WERI-Rb-1 (cell line): ENCODE data around the gene KCNIP1.

Source experiments
- DNase-seq: peaks from one replicate; pipeline ENCODE4 v3.0.0-alpha.2; 2020
- H3K27ac ChIP-seq: fragments of 250-450 bp; sonication (Bioruptor Pico); 2 replicates; pipeline ENCODE4 v1.5.1; 2020; ENCODE audit warnings: mild to moderate bottlenecking, moderate library complexity
- H3K27me3 ChIP-seq: fragments of 250-450 bp; sonication (Bioruptor Pico); 2 replicates; pipeline ENCODE4 v1.5.1; 2021; ENCODE audit warnings: mild to moderate bottlenecking, low read depth, moderate library complexity; ENCODE audit not compliant: insufficient read depth, severe bottlenecking
- H3K36me3 ChIP-seq: fragments of 250-450 bp; sonication (Bioruptor Pico); 2 replicates; pipeline ENCODE4 v1.5.1; 2020; ENCODE audit warnings: mild to moderate bottlenecking, moderate library complexity
- H3K4me3 ChIP-seq: 2 replicates; pipeline ENCODE4 v1.5.1; 2011; ENCODE audit warnings: low read depth, mild to moderate bottlenecking, control low read depth, low read length
- H3K9me3 ChIP-seq: fragments of 250-450 bp; sonication (Bioruptor Pico); 2 replicates; pipeline ENCODE4 v1.5.1; 2021; ENCODE audit warnings: mild to moderate bottlenecking, moderate library complexity; ENCODE audit not compliant: severe bottlenecking
- TF ChIP-seq, protein P1 (sequence below): IDR thresholded peaks from 2 replicates; pipeline ENCODE4 v1.5.1; 2011; ENCODE audit warnings: low read depth, mild to moderate bottlenecking, control low read depth, inconsistent platforms, low read length

Gene KCNIP1

DNA sequence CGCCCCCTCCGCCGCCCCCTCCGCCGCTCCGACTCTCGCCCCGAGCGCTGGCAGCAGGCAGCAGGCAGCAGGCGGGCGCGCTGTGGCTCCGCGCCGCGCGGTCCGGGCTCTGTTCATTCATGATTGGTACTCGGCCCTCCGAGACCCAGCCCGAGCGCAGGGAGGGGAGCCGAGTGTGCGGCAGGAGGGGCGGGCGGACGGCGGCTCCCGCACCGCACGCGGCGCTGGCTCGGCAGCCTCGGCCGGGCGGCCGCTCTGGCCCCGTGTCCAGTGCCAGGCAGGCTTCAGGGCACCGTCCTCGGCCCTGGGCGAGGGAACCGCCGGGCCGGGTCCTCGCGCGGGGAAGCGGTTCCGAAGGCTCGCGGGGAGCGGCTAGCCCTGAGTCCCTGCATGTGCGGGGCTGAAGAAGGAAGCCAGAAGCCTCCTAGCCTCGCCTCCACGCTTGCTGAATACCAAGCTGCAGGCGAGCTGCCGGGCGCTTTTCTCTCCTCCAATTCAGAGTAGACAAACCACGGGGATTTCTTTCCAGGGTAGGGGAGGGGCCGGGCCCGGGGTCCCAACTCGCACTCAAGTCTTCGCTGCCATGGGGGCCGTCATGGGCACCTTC lies at the start of gene KCNIP1:
TSS of gene KCNIP1 (plus strand) at position 31 of the 607 bp plus-strand sequence.
- Histone ChIP-seq H3K4me3 (no peak within 1 kb of the TSS), H3K9me3 (no peaks in the 10 kb centered on the region), H3K27ac (no peak within 1 kb of the TSS), H3K27me3 (peaks cover 78% of the 10 kb centered on the region), H3K36me3 (no peaks in the 10 kb centered on the region)
- TF ChIP-seq, protein P1, sequence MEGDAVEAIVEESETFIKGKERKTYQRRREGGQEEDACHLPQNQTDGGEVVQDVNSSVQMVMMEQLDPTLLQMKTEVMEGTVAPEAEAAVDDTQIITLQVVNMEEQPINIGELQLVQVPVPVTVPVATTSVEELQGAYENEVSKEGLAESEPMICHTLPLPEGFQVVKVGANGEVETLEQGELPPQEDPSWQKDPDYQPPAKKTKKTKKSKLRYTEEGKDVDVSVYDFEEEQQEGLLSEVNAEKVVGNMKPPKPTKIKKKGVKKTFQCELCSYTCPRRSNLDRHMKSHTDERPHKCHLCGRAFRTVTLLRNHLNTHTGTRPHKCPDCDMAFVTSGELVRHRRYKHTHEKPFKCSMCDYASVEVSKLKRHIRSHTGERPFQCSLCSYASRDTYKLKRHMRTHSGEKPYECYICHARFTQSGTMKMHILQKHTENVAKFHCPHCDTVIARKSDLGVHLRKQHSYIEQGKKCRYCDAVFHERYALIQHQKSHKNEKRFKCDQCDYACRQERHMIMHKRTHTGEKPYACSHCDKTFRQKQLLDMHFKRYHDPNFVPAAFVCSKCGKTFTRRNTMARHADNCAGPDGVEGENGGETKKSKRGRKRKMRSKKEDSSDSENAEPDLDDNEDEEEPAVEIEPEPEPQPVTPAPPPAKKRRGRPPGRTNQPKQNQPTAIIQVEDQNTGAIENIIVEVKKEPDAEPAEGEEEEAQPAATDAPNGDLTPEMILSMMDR = no peak
- DNase-seq = no peak

DNA sequence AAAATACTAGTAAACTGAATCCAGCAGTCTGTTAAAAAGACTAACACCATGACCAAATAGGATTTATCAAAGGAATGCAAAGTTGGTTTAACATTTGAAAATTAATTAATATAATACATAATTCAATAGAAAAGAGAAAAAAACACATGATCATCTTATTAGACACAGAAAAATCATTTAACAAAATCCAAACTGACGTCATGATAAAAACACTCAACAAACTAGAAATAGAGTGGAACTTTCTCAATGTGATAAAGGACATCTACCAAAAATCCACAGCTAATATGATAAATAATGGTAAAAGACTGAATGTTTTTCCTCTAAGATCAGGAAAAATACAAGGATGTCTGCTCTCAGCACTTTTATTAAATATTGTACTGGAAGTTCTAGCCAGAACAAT lies 40.4 kb upstream of the KCNIP1 start:
- Histone ChIP-seq H3K9me3 (no peaks in the 10 kb centered on the region), H3K27ac (no peak overlapping the region), H3K36me3 (no peaks in the 10 kb centered on the region), H3K4me3 (no peak overlapping the region), H3K27me3 (peaks cover 33% of the 10 kb centered on the region)
- DNase-seq = no peak
- TF ChIP-seq, protein P1 = no peak

DNA sequence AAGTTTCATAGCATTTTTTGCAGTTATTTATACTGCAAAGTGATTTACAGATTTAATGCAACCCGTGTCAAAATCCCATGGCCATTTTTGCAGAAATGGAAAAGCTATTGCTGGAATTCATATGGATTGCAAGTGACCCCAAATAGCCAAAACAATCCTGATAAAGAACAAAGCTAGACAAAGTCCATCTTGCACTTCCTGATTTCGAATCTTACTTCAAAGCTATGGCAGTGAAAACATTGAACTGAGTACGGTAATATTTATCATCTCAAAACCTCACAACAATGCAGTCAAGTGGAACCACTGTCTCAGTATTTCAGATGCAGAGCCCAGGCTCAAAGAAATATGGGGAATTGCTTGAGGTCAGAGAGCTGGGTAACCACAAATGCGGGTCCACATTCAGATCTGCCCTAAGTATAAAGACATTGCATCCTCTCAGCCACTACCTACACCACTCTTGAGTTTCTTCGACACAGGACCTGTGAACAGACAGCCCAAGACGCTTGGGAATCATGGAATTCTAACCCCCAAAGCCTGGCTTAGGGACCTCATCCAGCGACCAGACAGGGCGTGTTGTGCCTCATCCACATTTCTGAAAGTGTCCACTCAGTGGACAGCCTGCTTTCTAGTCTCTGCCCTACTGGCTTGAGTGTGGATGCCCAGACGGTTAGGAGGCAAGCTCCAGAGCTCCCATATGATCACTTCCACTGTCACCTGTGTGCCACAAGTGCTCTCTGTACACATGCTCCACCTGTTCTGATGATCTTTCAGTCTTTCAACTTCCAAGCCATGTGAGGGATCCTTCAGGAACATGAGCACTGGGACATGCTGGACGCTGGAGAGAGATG lies 39.3 kb upstream of the KCNIP1 start:
- Histone ChIP-seq H3K9me3 (no peaks in the 10 kb centered on the region), H3K27ac (no peak overlapping the region), H3K27me3 (peaks cover 40% of the 10 kb centered on the region), H3K4me3 (no peak overlapping the region), H3K36me3 (no peaks in the 10 kb centered on the region)
- TF ChIP-seq, protein P1 = no peak
- DNase-seq = no peak

DNA sequence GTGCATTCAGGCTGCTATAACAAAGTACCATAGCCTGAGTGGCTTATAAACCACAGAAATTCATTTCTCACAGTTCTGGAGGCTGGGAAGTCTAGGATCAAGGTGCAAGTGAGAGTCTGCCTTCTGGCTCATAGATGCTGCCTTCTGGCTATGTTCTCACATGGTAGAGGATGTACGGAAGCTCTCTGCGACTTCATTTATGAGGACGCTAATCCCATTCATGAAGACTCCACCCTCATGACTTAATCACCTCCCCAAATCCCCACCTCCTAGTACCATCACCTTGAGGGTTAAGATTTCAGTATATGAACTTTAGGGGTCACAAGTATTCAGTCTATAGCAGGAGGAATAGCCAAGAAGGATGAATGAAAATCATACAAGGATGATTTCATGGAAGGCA lies 37.3 kb upstream of the KCNIP1 start:
- no peaks in the 10 kb centered on the region for H3K36me3 ChIP-seq
- H3K4me3 ChIP-seq = no peak overlapping the region
- DNase-seq = no peak
- H3K27ac ChIP-seq = no peak overlapping the region
- H3K9me3 ChIP-seq = no peaks in the 10 kb centered on the region
- H3K27me3 ChIP-seq = peaks cover 53% of the 10 kb centered on the region
- TF ChIP-seq, protein P1 = no peak

DNA sequence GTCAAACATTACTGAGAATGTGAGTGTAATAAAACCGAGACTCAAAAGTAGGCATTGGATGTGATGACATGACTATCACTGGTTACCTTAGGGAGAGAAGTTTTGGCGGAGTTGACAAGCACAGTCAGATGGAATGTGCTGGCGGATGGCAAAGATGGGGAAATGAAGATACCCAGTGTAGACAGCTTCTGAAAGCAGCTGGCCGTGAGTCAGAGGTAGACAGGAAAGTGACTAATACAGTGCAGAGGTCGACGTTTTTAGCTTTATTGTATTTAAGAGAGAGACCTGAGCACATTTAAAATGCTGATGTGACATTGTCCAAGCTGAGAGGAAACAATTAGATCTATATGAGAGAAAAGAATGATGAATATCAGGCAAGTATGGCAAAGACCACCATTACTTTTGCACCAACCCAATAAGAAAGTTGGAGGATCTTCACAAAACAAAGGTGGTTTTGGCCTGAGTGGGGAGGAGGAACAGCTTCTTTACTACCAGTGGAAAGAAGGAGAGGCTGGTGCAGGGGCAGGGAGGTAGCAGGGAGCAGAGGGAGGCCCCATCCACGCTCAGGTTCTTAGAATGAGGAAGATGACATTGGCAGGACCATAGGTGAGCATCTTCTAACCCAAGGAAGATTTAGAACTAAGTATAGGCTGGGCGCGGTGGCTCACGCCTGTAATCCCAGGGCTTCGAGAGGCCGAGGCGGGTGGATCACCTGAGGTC lies 36.7 kb upstream of the KCNIP1 start:
- DNase-seq = no peak
- Histone ChIP-seq H3K9me3 (no peaks in the 10 kb centered on the region), H3K27ac (no peak overlapping the region), H3K4me3 (no peak overlapping the region), H3K27me3 (peaks cover 53% of the 10 kb centered on the region), H3K36me3 (no peaks in the 10 kb centered on the region)
- TF ChIP-seq, protein P1 = no peak
